ENCODE results near the gene HDAC4. TPM values are rescaled to one million over a fixed set of nuclear protein-coding genes. Genes with fewer than 3 reads are reported as not detected.

Gene HDAC4
- total RNA-seq, 1 donor from 2014 or later: 11.8 TPM

DNA sequence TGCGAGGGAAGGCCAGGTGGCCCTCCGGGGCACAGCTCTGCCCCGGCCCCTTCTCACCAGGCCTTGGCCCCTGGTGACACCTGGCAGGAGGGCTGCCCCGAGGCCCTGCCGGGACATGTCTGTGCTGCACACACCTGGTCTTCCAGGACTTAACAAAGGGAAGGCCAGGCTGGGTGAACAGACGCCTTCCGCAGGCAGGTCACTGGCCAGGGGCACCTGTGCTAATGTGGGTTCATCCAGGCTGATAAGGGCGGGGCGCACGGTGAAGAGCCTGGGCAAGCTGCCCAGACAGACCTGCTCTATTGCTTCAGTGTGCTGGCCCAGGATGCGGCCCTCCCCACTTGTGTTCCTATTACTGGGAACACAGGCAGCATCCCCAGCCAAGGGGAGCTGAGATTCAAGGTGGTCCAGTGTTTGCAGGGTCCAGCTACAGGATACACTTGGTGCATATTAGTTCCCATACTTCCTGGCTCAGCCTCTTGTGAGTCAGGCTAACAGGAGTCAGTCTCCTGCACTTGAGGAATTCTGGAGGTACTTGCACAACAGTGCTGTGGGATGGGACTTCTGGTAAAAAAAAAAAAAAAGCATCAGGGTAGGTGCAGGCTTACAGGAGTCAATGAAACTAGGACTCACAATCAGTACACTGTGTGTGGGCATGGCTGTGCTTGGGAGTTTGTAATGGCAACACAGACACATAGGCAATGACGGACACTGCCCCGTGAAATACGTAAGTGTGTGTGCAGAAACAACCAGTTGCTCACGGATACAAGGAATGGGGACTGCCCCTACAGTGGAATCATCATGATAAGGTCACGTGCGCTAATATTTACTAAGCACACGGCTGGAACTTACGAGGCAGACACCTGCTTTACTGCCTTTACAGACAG lies 291.5 kb downstream of the HDAC4 start:
- Histone ChIP-seq H3K27ac (ENCODE audit: low read depth, low read length) (no peak overlapping the region), H3K4me1 (ENCODE audit: insufficient read depth, low read length) (peaks cover 3% of the 10 kb centered on the region), H3K4me3 (ENCODE audit: insufficient read depth, low read depth, low read length) (no peak overlapping the region), H3K79me2 (ENCODE audit: insufficient read depth, low read length) (no peaks in the 10 kb centered on the region), H4K20me1 (ENCODE audit: insufficient read depth, low read length) (no peaks in the 10 kb centered on the region), H3K36me3 (ENCODE audit: insufficient read depth, low read length) (no peaks in the 10 kb centered on the region), H3K9me3 (ENCODE audit: insufficient read depth, low read depth, low read length) (no peaks in the 10 kb centered on the region), H3K27me3 (ENCODE audit: insufficient read depth, low read length) (no peaks in the 10 kb centered on the region), H2AFZ (ENCODE audit: low read depth, low read length) (no peak overlapping the region), H3K9ac (ENCODE audit: low read length) (no peak overlapping the region), H3K4me2 (ENCODE audit: low read length) (no peak overlapping the region)
- Mint-ChIP-seq H3K4me1 (ENCODE audit: low read depth, unreplicated experiment) (peaks cover 7% of the 10 kb centered on the region), H3K4me3 (ENCODE audit: unreplicated experiment) (no peak overlapping the region), H3K36me3 (ENCODE audit: low read depth, unreplicated experiment) (no peaks in the 10 kb centered on the region), H3K27me3 (ENCODE audit: low read depth, unreplicated experiment) (no peaks in the 10 kb centered on the region), H3K9me3 (ENCODE audit: unreplicated experiment) (no peaks in the 10 kb centered on the region), H3K27ac (ENCODE audit: unreplicated experiment) (peak overlapping the region; percentile 2)
- DNase-seq (ENCODE audit: low read depth): no peak
- no peak for TF ChIP-seq EZH2 (IDR thresholded peaks at IDR 0.05; ENCODE audit: insufficient read depth, low read length)
- TF ChIP-seq, protein P1, sequence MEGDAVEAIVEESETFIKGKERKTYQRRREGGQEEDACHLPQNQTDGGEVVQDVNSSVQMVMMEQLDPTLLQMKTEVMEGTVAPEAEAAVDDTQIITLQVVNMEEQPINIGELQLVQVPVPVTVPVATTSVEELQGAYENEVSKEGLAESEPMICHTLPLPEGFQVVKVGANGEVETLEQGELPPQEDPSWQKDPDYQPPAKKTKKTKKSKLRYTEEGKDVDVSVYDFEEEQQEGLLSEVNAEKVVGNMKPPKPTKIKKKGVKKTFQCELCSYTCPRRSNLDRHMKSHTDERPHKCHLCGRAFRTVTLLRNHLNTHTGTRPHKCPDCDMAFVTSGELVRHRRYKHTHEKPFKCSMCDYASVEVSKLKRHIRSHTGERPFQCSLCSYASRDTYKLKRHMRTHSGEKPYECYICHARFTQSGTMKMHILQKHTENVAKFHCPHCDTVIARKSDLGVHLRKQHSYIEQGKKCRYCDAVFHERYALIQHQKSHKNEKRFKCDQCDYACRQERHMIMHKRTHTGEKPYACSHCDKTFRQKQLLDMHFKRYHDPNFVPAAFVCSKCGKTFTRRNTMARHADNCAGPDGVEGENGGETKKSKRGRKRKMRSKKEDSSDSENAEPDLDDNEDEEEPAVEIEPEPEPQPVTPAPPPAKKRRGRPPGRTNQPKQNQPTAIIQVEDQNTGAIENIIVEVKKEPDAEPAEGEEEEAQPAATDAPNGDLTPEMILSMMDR (IDR thresholded peaks at IDR 0.05; ENCODE audit: insufficient read depth, low read depth, low read length): no peak
- no peak for FAIRE-seq

- Histone ChIP-seq H3K9ac (ENCODE audit: low read length) (no peak overlapping the region), H3K9me3 (ENCODE audit: insufficient read depth, low read depth, low read length) (no peaks in the 10 kb centered on the region), H3K4me2 (ENCODE audit: low read length) (no peak overlapping the region), H3K79me2 (ENCODE audit: insufficient read depth, low read length) (no peaks in the 10 kb centered on the region), H3K4me1 (ENCODE audit: insufficient read depth, low read length) (no peaks in the 10 kb centered on the region), H3K36me3 (ENCODE audit: insufficient read depth, low read length) (no peaks in the 10 kb centered on the region), H2AFZ (ENCODE audit: low read depth, low read length) (no peak overlapping the region), H4K20me1 (ENCODE audit: insufficient read depth, low read length) (no peaks in the 10 kb centered on the region), H3K4me3 (ENCODE audit: insufficient read depth, low read depth, low read length) (no peak overlapping the region), H3K27ac (ENCODE audit: low read depth, low read length) (no peak overlapping the region), H3K27me3 (ENCODE audit: insufficient read depth, low read length) (no peaks in the 10 kb centered on the region)
- DNase-seq (ENCODE audit: low read depth): no peak
- Mint-ChIP-seq H3K4me1 (ENCODE audit: low read depth, unreplicated experiment) (peaks cover 2% of the 10 kb centered on the region), H3K27ac (ENCODE audit: unreplicated experiment) (no peak overlapping the region), H3K4me3 (ENCODE audit: unreplicated experiment) (no peak overlapping the region), H3K9me3 (ENCODE audit: unreplicated experiment) (no peaks in the 10 kb centered on the region), H3K27me3 (ENCODE audit: low read depth, unreplicated experiment) (no peaks in the 10 kb centered on the region), H3K36me3 (ENCODE audit: low read depth, unreplicated experiment) (no peaks in the 10 kb centered on the region)
- no peak for TF ChIP-seq EZH2 (IDR thresholded peaks at IDR 0.05; ENCODE audit: insufficient read depth, low read length)
- TF ChIP-seq, protein P1 (IDR thresholded peaks at IDR 0.05; ENCODE audit: insufficient read depth, low read depth, low read length): no peak
- no peak for FAIRE-seq
These were observed 292.4 kb downstream of the HDAC4 start for GRCh38 chr2:239108459-239108858.

- Mint-ChIP-seq H3K36me3 (ENCODE audit: low read depth, unreplicated experiment) (no peaks in the 10 kb centered on the region), H3K27ac (ENCODE audit: unreplicated experiment) (no peak overlapping the region), H3K27me3 (ENCODE audit: low read depth, unreplicated experiment) (no peaks in the 10 kb centered on the region), H3K9me3 (ENCODE audit: unreplicated experiment) (no peaks in the 10 kb centered on the region), H3K4me1 (ENCODE audit: low read depth, unreplicated experiment) (no peaks in the 10 kb centered on the region), H3K4me3 (ENCODE audit: unreplicated experiment) (no peak overlapping the region)
- Histone ChIP-seq H4K20me1 (ENCODE audit: insufficient read depth, low read length) (no peaks in the 10 kb centered on the region), H3K79me2 (ENCODE audit: insufficient read depth, low read length) (no peaks in the 10 kb centered on the region), H3K4me2 (ENCODE audit: low read length) (no peak overlapping the region), H3K9ac (ENCODE audit: low read length) (no peak overlapping the region), H3K36me3 (ENCODE audit: insufficient read depth, low read length) (no peaks in the 10 kb centered on the region), H3K4me1 (ENCODE audit: insufficient read depth, low read length) (no peaks in the 10 kb centered on the region), H3K27ac (ENCODE audit: low read depth, low read length) (no peak overlapping the region), H3K9me3 (ENCODE audit: insufficient read depth, low read depth, low read length) (no peaks in the 10 kb centered on the region), H3K4me3 (ENCODE audit: insufficient read depth, low read depth, low read length) (no peak overlapping the region), H3K27me3 (ENCODE audit: insufficient read depth, low read length) (no peaks in the 10 kb centered on the region), H2AFZ (ENCODE audit: low read depth, low read length) (no peak overlapping the region)
- no peak for FAIRE-seq
- no peak for DNase-seq (ENCODE audit: low read depth)
- TF ChIP-seq EZH2 (IDR thresholded peaks at IDR 0.05; ENCODE audit: insufficient read depth, low read length): no peak
- TF ChIP-seq, protein P1 (IDR thresholded peaks at IDR 0.05; ENCODE audit: insufficient read depth, low read depth, low read length): no peak
These were observed 292.9 kb downstream of the HDAC4 start for GRCh38 chr2:239107936-239108335.
